Caco-2 (cell line): Measurements from ENCODE around the gene PDGFRB. TPM values are rescaled to one million over a fixed set of nuclear protein-coding genes. Genes with fewer than 3 reads are reported as not detected.
A peak's percentile ranks its signal among the peaks of the same experiment; 100 is the strongest.

Source experiments
- BruUV-seq: library from RNA; stranded (reverse); fragments of 400-500 nt; replicated peaks from 2 replicates; lab custom pipeline; 2021; lab: Mats Ljungman, UMichigan
- CTCF ChIA-PET: fragments of 300-600 bp; sonication (Branson Sonifier 250); formaldehyde crosslinking; loops from one replicate; lab custom pipeline; 2022; ENCODE audit warnings: antibody characterized with exemption; lab: Charles Lee
- POLR2A ChIA-PET: fragments of 300-600 bp; sonication (Branson Sonifier 250); formaldehyde crosslinking; loops from one replicate; lab custom pipeline; 2022; ENCODE audit warnings: antibody characterized with exemption; lab: Charles Lee
- DNase-seq, 2 experiments: peaks; one replicate each; pipeline versions ENCODE4 v3.0.0 to v3.0.0-alpha.2; 2020 to 2022
- H3K27me3 ChIP-seq: replicated peaks from 2 replicates; pipeline ENCODE4 v1.6.0; 2011; ENCODE audit warnings: low read length; ENCODE audit not compliant: control insufficient read depth, insufficient read depth
- H3K36me3 ChIP-seq: 2 replicates; pipeline ENCODE4 v1.5.1; 2011; ENCODE audit warnings: low read length; ENCODE audit not compliant: control insufficient read depth, insufficient read depth
- H3K4me1 ChIP-seq: fragments of 250-450 bp; sonication (Bioruptor Pico); 2 replicates; pipeline ENCODE4 v1.5.1; 2020; ENCODE audit warnings: mild to moderate bottlenecking
- H3K4me3 ChIP-seq: 2 replicates; pipeline ENCODE4 v1.5.1; 2011; ENCODE audit warnings: low read depth, mild to moderate bottlenecking, control low read depth, low read length
- H3K9me3 ChIP-seq: fragments of 250-450 bp; sonication (Bioruptor Pico); 2 replicates; pipeline ENCODE4 v1.5.1; 2020; ENCODE audit warnings: mild to moderate bottlenecking, moderate library complexity
- H3K27ac Mint-ChIP-seq: one replicate; pipeline ENCODE4 v1.8.0; 2022; ENCODE audit warnings: mixed read lengths; ENCODE audit not compliant: unreplicated experiment
- H3K27me3 Mint-ChIP-seq: one replicate; pipeline ENCODE4 v1.8.0; 2022; ENCODE audit warnings: mixed read lengths; ENCODE audit not compliant: insufficient read depth, unreplicated experiment
- H3K36me3 Mint-ChIP-seq: one replicate; pipeline ENCODE4 v1.8.0; 2022; ENCODE audit warnings: mild to moderate bottlenecking, mixed read lengths; ENCODE audit not compliant: insufficient read depth, unreplicated experiment
- H3K4me1 Mint-ChIP-seq: one replicate; pipeline ENCODE4 v1.8.0; 2022; ENCODE audit warnings: low read depth, mixed read lengths; ENCODE audit not compliant: unreplicated experiment
- H3K4me3 Mint-ChIP-seq: one replicate; pipeline ENCODE4 v1.8.0; 2022; ENCODE audit warnings: mild to moderate bottlenecking, moderate library complexity, mixed read lengths; ENCODE audit not compliant: unreplicated experiment
- H3K9me3 Mint-ChIP-seq: one replicate; pipeline ENCODE4 v1.8.0; 2022; ENCODE audit warnings: mixed read lengths; ENCODE audit not compliant: unreplicated experiment
- intact Hi-C: fragments of 100-400 bp; cut with micrococcal nuclease; formaldehyde crosslinking; loops from one replicate; pipeline ENCODE4 v1.10.0; 2022; ENCODE audit not compliant: unreplicated experiment
- total RNA-seq: library from RNA; stranded (reverse); gene quantifications from 2 replicates; pipeline ENCODE4 v1.2.3, GENCODE V29; 2022
- TF ChIP-seq, protein P1 (sequence below), 2 experiments: fragments of 200-600 bp in 1 of 2; IDR thresholded peaks; 1 replicate in 1 of 2; 2 replicates in 1 of 2; pipeline versions ENCODE4 v1.5.1 to v1.8.0; 2011 to 2022; ENCODE audit warnings: antibody characterized with exemption in 1 of 2, control low read depth in 1 of 2, inconsistent platforms in 1 of 2, low read depth in 1 of 2, low read length in 1 of 2, mild to moderate bottlenecking in 1 of 2, moderate library complexity in 1 of 2; ENCODE audit not compliant: insufficient read depth in 1 of 2, severe bottlenecking in 1 of 2, unreplicated experiment in 1 of 2

PDGFRB gene
- total RNA-seq, 1 experiment from 2014 or later = 5.9 TPM

DNA sequence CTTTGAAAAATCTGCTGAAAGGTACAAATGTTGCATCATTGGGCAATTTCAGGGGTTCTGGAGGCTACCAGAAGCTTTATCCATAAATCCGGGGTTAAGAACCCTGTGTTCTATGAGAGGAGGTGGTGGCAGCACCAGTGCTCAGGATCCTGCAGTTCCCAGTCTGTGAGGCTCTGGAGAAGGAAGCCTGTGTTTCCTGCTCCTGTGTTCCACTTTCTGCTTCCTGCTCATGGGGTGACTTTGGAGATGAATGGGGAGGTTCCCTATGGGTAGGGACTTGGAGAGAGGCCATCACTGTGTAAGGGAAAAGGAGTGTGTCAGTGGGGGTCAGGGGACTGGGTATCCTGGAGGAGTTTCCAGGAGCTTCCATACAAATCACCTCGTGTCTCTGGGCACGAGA is 13.2 kb upstream of the PDGFRB start:
- Histone ChIP-seq H3K36me3 (no peaks in the 10 kb centered on the region; the same call in 1 of the 2 replicates), H3K9me3 (no peaks in the 10 kb centered on the region), H3K4me3 (no peak overlapping the region), H3K4me1 (peaks cover 21% of the 10 kb centered on the region), H3K27me3 (no peaks in the 10 kb centered on the region)
- H3K4me1 Mint-ChIP-seq = peaks cover 30% of the 10 kb centered on the region
- no peaks in the 10 kb centered on the region for H3K27me3 Mint-ChIP-seq
- intact Hi-C loops = no loop called here
- H3K9me3 Mint-ChIP-seq = no peaks in the 10 kb centered on the region
- ChIA-PET POLR2A (no interaction called here), CTCF (no interaction called here)
- DNase-seq = no peak
- no peak overlapping the region for H3K27ac Mint-ChIP-seq
- H3K4me3 Mint-ChIP-seq = no peak overlapping the region
- BruUV-seq = no TSS peak
- TF ChIP-seq, protein P1, sequence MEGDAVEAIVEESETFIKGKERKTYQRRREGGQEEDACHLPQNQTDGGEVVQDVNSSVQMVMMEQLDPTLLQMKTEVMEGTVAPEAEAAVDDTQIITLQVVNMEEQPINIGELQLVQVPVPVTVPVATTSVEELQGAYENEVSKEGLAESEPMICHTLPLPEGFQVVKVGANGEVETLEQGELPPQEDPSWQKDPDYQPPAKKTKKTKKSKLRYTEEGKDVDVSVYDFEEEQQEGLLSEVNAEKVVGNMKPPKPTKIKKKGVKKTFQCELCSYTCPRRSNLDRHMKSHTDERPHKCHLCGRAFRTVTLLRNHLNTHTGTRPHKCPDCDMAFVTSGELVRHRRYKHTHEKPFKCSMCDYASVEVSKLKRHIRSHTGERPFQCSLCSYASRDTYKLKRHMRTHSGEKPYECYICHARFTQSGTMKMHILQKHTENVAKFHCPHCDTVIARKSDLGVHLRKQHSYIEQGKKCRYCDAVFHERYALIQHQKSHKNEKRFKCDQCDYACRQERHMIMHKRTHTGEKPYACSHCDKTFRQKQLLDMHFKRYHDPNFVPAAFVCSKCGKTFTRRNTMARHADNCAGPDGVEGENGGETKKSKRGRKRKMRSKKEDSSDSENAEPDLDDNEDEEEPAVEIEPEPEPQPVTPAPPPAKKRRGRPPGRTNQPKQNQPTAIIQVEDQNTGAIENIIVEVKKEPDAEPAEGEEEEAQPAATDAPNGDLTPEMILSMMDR (IDR thresholded peaks at IDR 0.05; ENCODE audit: insufficient read depth in 1 of 2, low read depth in 1 of 2, low read length in 1 of 2, severe bottlenecking in 1 of 2, unreplicated experiment in 1 of 2) = no peak
- peaks cover 6% of the 10 kb centered on the region for H3K36me3 Mint-ChIP-seq

DNA sequence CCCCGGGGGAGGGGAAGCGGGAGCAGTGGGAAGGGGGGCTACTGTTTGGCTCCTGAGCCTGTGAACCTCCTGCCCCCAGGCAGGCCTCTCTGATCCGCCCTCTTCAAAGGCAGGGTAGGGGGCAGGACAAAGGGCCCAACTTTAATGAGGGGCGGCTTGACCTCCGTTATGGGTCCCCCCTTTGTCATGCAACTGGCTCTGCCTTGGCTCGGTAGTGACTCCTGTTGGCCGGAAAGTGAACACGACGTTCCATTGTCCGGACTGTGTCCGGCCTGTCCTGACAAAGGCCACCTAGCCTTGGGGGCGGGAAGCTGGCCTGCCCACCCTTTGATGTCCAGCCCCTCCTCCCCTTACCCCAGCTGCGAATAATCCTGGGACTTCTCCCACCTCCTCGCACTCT is 12.3 kb upstream of the PDGFRB start:
- Mint-ChIP-seq H3K9me3 (no peaks in the 10 kb centered on the region), H3K36me3 (peaks cover 5% of the 10 kb centered on the region), H3K4me3 (peak overlapping the region; percentile 59), H3K27me3 (no peaks in the 10 kb centered on the region), H3K27ac (no peak overlapping the region), H3K4me1 (peaks cover 28% of the 10 kb centered on the region)
- CTCF ChIA-PET = no interaction called here
- POLR2A ChIA-PET = no interaction called here
- Histone ChIP-seq H3K27me3 (no peaks in the 10 kb centered on the region), H3K9me3 (no peaks in the 10 kb centered on the region), H3K36me3 (no peaks in the 10 kb centered on the region), H3K4me3 (no peak overlapping the region), H3K4me1 (peaks cover 25% of the 10 kb centered on the region)
- no TSS peak for BruUV-seq
- no peak for DNase-seq
- TF ChIP-seq, protein P1 (IDR thresholded peaks at IDR 0.05; ENCODE audit: insufficient read depth in 1 of 2, low read depth in 1 of 2, low read length in 1 of 2, severe bottlenecking in 1 of 2, unreplicated experiment in 1 of 2) = no peak
- intact Hi-C loops = no loop called here

DNA sequence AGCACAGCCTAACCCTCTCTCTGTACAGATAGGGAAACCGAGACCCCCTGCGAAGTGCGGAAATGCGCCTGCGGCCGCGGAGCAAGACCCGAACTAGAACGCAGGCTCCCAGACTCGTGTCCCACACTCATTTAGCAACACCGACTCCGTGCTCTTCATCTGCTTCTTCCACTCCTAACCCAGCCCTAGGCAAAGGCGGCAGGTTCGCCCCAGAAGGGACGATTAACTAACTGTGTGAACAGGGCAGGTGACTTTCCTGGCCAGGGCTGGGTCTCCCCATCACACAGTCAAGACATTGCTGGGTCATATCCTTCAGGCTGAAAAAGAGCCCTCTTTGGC is 11.8 kb upstream of the PDGFRB start:
- Mint-ChIP-seq H3K4me3 (peak overlapping the region; percentile 59), H3K27ac (no peak overlapping the region), H3K9me3 (no peaks in the 10 kb centered on the region), H3K4me1 (peaks cover 29% of the 10 kb centered on the region), H3K27me3 (no peaks in the 10 kb centered on the region), H3K36me3 (peaks cover 6% of the 10 kb centered on the region)
- DNase-seq = no peak
- BruUV-seq = no TSS peak
- ChIA-PET POLR2A (no interaction called here), CTCF (no interaction called here)
- TF ChIP-seq, protein P1 (IDR thresholded peaks at IDR 0.05; ENCODE audit: insufficient read depth in 1 of 2, low read depth in 1 of 2, low read length in 1 of 2, severe bottlenecking in 1 of 2, unreplicated experiment in 1 of 2) = no peak
- intact Hi-C loops = no loop called here
- peaks cover 30% of the 10 kb centered on the region for H3K4me1 ChIP-seq
- H3K9me3 ChIP-seq = no peaks in the 10 kb centered on the region
- H3K36me3 ChIP-seq = no peaks in the 10 kb centered on the region
- no peaks in the 10 kb centered on the region for H3K27me3 ChIP-seq
- H3K4me3 ChIP-seq = no peak overlapping the region
